ENCODE measurements around the gene ITLN1.

ITLN1 gene

DNA sequence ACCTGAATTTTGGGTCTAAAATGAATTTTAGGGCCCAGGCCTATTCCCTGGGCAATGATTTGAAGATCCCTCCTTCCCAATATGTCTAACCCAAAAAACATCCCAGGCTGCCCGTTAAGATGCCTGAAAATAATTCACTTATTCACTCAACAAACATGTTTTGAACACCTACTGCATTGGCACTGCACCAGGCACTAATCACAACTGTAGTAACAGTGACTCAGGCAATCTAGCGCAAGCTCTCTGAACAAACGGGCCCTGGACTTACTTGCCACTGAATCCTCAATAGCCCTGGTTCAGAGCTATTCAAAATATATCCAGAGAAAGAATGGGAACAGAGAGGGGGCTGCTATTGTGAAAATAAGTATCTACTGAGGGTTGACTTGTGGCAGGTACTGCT is 26.5 kb downstream of the ITLN1 start:
- no peak for FAIRE-seq
- DNase-seq (ENCODE audit: low spot score), result no peak

DNA sequence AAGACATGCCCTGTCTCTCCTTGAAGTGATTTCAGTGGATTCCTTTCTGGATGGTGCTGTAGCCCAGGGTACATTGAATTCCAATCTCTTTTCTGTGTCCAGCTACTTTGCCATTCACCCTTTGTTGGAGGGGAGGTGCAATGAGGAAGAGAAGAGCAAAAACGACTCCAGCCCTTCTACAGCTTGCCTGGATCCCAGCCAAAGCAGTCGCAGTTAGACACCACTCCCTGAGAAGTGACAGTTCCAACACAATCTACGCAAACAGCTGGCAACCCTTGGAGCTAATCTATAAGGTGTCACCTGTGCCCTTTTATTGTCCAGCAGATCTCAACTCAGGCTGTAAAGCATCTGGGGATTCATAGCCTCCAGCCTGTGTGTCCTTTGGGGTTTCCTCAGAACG is 26.9 kb downstream of the ITLN1 start:
- FAIRE-seq (no peak), DNase-seq (ENCODE audit: low spot score) (no peak)

DNA sequence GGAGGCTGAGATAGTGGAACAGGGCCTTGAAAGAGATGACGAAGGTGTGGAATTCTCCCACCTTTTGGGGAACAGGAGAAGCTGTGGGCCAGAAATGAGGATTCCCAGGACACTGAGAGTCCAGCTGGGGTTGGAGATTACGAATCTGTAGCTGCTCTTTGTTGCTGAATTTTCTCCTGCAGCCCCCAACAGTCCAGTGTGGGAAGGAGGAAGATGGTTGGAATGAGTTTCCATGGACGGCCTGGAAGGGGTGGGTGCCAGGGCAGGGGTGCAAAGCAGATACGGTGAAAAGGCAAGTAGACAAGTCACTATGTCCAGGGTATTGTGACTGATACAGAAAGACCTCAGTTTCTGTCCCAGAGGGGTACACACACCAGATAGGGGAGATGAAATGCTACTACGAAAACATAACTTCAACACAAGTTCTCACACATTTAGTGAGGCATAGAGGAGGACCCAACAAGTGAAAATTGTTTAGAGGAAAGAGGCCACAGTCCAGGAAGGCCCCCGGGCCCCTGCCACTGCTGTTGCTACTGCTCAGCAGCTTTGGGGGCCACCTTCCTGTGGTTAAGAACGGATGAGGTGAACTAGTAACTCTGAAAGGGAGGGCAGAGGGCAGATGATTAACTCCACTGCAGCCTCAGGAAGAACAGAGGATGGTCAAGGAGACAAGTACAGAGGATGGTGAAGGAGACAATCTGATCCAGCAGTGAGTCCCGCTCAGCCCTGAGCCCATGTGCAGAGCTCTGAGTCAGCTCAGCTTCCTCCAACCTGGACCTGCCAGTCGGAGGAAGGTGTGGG is 29.6 kb downstream of the ITLN1 start:
- FAIRE-seq (no peak), DNase-seq (ENCODE audit: low spot score) (no peak)

DNA sequence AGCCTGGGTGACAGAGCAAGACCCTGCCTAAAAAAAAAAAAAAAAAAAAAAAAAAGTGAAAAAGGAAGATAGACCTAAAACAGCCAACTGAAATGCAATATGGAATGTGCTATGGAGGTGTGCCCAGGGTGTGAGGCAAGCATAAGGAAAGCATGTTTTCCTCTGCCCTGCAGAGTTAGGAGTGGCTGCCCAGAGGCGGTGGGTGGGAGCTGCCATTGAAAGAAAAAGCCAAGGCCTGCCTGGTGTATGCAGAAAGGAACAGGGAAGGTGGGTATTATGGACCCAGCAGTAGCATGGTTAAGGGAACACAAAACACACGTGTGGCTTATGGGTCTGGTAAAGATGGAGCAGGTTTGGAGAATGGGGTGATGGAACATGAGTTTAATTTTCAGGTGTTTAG is 31.2 kb downstream of the ITLN1 start:
- no peak for FAIRE-seq
- no peak for DNase-seq (ENCODE audit: low spot score)

DNA sequence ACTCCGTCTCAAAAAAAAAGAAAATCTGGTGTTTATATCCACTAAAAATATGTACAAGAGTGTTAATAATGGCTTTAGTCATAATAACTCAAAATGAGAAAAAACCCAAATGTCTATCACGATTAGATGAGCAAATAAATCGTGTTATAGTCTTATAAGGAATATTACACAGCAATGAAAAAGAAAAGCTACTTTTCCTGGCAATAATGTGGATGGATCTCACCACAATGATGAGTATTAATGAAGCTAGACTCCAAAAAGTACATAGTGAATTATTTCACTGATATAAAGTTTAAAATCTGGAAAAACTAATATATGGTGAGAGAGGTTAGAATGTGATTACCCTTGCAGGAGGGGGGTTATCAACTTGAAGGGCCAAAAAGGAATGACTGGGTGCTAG is 32.0 kb downstream of the ITLN1 start:
- DNase-seq (ENCODE audit: low spot score) (no peak), FAIRE-seq (no peak)

DNA sequence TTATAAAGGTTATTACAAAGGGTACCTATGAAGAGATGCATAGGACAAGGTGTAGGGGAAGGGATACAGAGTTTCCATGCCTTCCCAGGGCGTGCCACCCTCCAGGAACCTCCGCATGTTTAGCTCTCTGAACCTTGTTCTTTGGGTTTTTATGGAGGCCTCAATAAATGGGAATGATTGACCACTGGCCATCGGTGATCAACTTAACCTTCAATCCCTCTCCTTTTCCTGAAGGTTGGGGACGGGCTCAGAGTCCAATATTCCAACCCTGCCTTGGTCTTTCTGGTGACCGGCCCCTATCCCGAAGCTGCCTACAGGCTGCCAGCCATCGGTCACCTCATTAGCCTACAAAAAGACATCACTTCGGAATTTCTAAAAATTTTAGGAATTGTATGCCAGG is 34.0 kb downstream of the ITLN1 start:
- FAIRE-seq (no peak), DNase-seq (ENCODE audit: low spot score) (no peak)

DNA sequence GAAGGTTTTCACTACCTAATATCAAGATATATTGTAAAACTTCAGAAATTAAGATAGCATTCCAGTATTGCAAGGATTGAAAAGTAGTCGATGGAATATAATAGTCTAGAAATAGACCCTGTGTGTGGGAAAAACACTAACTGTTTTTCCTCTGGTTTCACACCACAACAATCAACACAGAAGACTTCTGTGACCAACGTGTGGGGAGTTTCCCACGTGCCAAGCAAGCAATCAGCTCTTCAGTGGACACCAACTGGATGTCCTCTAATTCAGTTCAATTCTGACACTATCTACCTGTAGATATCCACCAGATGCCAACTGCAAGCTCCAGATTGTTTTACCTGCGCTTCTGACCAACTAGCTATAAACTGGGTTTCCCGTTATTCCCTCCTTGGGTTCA is 34.4 kb downstream of the ITLN1 start:
- FAIRE-seq (no peak), DNase-seq (ENCODE audit: low spot score) (no peak)

DNA sequence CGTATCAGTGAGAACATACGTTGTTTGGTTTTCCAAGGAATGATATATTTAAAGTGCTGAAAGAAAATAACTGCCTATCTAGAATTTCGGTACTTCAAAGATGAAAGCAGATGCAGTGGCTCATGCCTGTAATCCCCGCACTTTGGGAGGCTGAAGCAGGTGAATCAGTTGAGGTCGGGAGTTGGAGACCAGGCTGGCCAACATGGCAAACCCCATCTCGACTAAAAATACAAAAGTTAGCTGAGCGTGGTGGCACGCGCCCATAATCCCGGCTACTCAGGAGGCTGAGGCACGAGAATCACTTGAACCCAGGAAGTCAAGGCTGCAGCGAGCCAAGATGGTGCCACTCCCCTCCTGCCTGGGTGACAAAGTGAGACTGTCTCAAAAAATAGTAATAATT is 38.7 kb downstream of the ITLN1 start:
- FAIRE-seq, result no peak
- no peak for DNase-seq (ENCODE audit: low spot score)

DNA sequence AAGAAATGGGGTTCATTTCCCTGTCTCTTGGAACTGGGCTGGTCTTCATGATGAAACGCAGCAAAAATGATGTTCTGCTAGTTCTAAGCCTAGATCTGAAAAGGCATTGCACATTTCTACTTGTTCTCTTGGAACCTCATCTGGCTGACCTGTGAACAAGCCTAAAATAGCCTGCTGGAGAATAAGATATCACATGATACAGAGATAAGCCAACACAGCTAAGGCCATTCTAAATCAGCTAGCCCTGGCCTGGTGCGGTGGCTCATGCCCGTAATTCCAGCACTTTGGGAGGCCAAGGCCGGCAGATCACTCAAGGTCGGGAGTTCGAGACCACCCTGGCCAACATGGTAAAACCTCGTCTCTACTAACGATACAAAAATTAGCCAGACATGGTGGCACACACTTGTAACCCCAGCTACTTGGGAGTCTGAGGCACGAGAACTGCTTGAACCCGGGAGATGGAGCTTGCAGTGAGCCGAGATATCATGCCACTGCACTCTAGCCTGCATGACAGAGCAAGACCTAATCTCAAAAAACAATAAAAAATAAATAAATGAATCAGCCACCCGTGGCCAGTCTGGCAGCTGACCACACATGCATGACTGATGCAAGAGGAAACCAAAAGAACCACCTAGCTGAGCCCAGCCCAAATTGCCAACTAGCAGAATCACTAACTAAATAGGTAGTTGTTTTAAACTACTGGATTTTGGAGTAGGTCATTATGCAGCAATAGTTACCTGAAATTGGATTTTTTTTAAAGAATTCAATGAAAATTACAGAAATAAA is 40.3 kb downstream of the ITLN1 start:
- FAIRE-seq (no peak), DNase-seq (ENCODE audit: low spot score) (no peak)

DNA sequence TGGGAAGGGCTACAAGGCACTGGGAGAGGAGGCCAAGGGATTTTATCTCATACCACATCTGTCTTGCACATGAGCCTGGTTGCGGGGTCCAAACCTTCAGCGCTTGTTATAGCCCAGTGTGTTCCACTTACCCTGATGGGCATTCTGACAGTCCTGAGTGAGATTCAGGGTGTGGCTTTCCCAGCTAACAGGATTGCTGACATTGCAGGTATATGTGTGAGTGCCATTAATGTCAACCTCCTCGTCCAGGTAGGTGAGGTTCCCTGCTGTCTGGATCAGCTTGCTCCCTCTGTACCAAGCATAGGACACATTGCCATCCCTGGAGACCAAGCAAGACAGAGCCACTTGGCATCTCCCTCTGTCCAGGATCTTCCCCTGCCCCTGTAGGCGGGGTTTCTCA is 43.9 kb downstream of the ITLN1 start:
- no peak for FAIRE-seq
- DNase-seq (ENCODE audit: low spot score), result no peak

DNA sequence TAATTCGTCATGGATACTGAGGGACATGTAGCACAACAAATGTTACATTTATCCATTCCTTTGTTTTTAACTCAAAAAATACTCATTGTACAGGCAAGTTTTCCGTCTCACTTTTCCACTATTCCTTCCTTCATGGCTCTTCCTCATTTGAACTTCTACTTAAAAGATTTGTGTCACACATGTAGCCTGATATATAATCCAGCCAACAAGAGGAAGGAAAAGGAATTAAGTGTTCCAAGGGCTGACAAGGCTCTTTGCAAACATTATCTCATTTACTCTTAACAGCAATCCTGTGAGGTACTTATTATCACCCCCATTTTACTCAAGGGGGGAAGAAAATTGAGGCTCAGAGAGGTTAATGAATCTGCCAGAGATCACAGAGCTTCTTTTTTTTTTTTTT is 45.2 kb downstream of the ITLN1 start:
- DNase-seq (ENCODE audit: low spot score) (no peak), FAIRE-seq (no peak)

DNA sequence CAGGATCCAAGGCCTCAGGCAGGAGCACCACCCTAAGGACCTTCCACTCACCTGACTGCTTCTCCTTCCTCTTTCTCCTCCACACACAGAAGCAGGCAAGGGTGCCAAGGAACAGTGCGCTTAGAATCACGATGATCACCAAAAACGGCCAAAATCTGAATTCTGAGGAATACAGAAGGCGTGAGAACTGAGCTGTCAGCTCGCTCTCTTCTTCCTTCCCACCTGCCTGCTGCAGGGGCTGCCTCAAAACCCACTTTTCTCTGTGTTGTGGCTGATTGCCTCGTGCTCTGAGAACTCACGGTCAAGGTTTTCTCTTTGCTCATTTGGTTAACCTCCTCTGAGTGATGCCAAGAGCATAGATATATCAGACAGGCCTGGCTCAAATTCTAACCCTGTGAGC is 46.1 kb downstream of the ITLN1 start:
- DNase-seq (ENCODE audit: low spot score) (no peak), FAIRE-seq (no peak)

DNA sequence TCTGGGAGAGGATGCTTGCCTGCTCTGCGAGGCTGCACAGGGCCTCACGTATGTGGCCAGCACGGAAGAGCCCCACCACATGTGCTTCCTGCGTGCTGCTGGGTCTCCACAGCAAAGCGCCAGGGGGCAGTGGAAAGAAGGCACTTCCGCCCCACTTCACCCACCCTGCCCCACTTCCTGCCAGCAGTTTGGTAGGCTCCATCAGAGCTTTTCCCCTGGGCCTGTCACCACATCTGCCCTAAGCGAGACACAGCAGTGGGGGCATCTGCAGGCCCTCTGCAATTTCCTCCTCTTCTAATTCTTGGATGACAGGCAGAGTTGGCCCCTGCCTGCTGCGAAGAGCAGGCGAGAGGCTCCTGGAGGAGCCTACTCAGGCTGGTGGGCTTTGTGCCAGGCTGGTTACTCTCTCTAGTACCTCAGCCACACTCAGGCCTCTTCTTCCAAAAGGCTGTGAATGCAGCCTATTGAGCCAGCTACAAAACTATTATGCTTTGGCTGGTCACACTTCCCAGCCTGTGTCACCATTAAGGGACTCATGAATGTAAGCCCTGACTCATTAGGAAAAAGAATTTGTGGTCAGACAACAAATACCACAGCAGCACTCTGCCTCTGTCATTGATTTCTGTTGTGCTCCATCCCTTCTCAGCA is 47.3 kb downstream of the ITLN1 start:
- FAIRE-seq, result no peak
- peak; percentile 68 for DNase-seq (ENCODE audit: low spot score)

DNA sequence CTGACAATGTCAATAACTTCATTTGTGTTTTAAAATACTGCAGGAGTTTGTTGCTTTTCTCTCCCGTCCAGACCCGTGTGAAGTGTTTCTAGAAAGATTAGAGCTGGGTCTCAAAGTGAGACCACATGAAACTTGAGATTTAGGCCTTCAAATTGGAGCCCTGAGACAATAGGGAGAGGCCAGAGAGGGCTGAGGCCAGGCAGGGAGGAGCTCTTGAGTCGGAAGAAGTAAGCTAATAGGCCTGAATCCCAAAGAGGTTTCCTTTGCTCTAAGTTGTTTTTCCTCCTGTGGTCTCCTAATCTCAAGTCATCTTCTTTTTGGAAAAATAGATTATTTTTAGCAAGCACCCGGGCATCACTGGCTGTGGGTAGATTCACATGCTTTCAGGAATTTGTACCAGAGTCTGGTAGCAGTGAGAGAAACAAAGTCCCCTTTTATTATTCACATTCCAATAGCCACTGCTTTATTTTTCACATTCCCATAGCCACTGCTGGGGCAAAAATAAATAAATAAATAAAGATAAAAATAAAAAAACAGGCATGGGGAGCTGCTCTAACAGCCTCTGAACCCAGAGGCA is 47.9 kb downstream of the ITLN1 start:
- FAIRE-seq, result no peak

DNA sequence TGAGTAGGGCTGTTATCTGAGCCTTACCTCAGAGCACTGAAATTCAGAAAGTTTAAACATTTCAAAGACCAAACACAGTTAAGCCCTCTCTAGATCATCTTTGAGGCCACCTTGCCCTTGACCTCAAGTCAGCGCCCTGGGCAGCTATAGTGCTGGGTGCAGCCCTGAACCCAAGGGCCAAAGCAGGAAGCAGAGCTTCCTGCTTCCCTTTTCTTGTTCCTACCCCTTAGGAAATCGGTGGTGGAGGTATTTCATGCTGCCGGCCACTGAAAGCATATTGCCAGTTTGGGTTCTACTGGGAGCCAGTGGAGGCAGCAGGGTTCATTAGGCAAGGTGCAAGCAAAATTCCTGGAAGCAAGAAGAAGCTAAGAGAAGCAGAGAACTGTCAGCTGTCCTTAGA is 48.4 kb downstream of the ITLN1 start:
- DNase-seq (ENCODE audit: low spot score) (no peak), FAIRE-seq (no peak)

More for the DNA sequence above, 47.9 kb downstream of the ITLN1 start:
- DNase-seq (ENCODE audit: low spot score), result no peak

DNA sequence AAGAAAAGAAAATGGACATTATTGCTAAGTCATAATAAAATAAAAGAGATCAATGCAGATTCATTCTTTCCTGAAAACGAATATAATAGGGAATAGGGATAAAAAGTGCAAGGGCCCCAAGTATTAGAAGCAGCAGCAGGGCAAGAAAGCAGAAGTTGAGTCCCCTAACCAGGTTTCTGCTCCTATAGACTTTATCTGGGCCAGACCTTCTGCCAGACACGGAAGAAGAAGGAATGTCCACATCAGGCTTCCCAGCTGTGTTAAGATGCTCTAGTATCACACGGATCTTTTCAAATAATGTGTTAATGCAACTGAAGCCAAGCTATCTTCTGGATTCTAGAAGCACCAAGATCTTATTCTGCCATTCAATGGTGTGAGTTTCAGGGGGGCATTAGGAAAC is 49.2 kb downstream of the ITLN1 start:
- FAIRE-seq, result no peak
- no peak for DNase-seq (ENCODE audit: low spot score)

DNA sequence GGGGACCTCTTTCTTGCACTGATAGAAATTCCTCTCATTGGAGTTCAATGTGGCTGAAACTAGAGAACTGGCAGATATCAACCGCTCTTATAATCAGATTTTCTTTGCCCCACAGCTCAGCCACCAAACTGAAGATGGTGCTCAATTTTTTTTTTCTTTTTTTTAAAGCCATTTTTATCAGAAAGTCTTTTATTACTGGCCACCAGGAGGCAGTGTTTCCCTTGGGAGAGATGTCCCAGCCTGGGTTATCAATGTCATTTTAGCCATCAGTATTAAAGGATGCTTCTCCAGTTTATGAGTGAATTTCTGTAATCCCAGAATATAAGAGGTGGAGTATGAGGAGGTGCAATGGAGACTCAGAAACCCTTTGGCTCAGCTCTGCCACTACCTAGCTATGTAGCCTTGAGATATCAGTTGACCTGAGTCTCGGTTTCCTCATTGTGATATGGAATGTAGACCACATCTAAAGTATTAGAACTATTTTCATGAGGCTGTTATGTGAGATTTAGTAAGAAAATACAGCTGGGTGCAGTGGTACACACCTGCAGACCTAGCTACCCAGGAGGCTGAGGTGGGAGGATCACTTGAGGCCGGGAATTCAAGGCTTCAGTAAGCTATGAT is 49.9 kb downstream of the ITLN1 start:
- FAIRE-seq, result no peak
- no peak for DNase-seq (ENCODE audit: low spot score)

DNA sequence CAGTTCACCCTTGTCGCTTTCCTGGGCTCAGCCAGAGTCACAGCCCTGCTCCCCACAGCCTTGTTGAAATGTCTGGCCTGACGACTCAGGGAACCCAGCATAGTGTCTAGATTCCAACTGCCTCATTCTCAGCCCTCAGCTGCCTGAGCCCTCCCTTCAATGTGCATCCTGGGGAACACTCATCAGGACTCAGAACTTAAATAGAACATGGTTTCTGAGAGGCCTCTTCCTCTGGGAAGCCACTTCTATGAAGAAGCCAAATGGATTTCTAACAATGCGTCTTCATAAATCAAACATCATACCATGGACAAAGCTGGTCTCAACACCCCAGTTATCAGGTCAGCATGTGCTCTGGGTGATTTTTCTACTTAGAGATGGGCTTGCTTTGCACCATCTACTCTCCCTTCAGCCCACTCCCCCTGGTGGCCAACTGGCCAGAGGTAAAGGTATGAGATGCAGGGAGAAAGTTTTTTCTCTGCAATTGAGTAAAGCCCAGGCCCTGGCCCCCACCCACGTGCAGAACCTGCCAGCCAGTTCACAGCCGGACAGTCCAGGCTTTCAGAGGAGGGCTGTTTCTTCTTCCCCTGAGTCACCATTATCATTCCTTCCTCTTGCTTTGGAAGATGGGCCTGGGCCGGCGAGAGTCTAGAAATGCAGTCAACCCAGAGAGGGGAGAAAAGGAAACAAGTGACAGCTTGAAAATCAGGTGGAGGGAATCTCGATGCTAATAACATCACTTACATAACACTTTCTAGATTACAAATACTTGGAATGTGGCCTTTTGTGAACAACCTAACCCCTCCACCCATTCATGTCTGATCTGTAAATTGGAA is 54.4 kb downstream of the ITLN1 start:
- no peak for FAIRE-seq
- DNase-seq (ENCODE audit: low spot score), result peak; percentile 49

DNA sequence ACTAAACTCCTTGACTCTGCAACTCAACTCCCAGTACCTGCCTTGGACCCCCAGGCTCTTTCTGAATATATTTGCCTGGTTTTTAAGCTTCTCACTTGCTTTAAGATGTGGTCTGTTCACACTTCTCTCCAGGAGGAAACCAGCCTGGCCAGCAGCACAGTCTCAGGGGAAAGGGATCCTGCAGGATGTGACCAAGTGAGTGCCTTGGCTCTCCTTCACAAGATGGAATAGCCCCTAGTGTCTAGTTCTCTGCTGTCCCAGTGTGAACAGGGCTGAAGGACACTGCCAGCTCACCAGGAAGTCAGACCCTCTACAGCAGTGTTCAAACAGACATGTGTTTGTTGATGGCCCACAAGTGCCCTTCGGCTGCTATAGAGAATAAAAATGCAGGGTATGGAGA is 55.2 kb downstream of the ITLN1 start:
- DNase-seq (ENCODE audit: low spot score) (no peak), FAIRE-seq (no peak)

DNA sequence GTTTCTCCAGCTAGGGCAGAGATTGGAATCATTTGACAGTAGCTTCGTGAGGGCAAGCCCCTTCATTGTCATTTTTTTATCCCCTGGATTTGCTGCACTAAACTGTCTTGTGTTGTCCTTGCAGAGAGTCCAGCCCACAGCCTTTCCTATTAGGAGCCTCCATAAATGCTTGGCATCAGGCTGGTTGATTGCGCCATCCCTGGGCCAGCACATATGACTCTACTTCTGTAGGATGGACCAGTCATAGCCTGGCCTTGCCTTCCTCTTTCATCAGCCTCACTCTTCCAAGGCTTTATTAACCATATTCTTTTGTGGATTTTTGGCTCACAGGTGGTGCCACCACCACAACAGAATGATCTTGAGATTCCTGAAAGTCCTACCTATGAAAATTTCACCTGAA is 57.6 kb downstream of the ITLN1 start:
- FAIRE-seq (no peak), DNase-seq (ENCODE audit: low spot score) (no peak)

DNA sequence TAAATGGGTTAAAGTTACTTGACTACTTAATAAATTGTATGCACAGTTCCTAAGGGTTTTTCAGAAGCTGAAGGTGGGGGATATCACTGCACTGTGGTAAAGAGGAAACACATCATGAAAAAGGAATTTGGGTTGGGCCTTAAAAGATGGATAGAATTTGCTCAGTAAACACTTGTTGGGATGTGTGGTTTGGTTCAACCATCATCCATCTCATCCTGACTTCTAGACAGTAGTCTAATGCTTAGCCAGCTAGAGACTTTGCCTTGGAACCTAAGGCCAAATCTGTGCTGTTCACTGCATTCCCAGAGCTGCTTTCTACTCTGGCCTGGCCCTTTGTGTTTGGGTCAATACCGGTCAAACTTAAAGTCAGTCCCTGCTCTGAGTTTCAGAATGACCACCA is 58.4 kb downstream of the ITLN1 start:
- DNase-seq (ENCODE audit: low spot score) (peak; percentile 79), FAIRE-seq (no peak)
